MV-4-11 (cell line): Measurements from ENCODE around the gene OCIAD2.
"Not testable (repeated sequence)": the region's sequence is repeated elsewhere in the genome, so short reads cannot be mapped to it uniquely, and the experiment has no call there.

Experiments
- DNase-seq: peaks from one replicate; lab custom pipeline; 2025; lab: John Stamatoyannopoulos, UW

The OCIAD2 gene

GRCh38 chr4:48907706-48908477, 1.3 kb upstream of the OCIAD2 start:
- DNase-seq: no peak

- DNase-seq: no peak
These were observed 1.1 kb downstream of the OCIAD2 start for GRCh38 chr4:48905363-48906015.

GRCh38 chr4:48904541-48905142, 1.9 kb downstream of the OCIAD2 start:
- no peak for DNase-seq

- no peak for DNase-seq
These were observed 2.5 kb downstream of the OCIAD2 start for GRCh38 chr4:48904101-48904500.

GRCh38 chr4:48902266-48902665, 4.3 kb downstream of the OCIAD2 start:
- no peak for DNase-seq

GRCh38 chr4:48901196-48901595, 5.4 kb downstream of the OCIAD2 start:
- DNase-seq: no peak

GRCh38 chr4:48899950-48900349, 6.6 kb downstream of the OCIAD2 start:
- no peak for DNase-seq

GRCh38 chr4:48899432-48899749, 7.2 kb downstream of the OCIAD2 start:
- no peak for DNase-seq

GRCh38 chr4:48898733-48899431, 7.7 kb downstream of the OCIAD2 start:
- DNase-seq: peak; percentile 67

- peak; percentile 33 for DNase-seq
These were observed 9.7 kb downstream of the OCIAD2 start for GRCh38 chr4:48896845-48897244.

- DNase-seq: no peak
These were observed 15.4 kb downstream of the OCIAD2 start for GRCh38 chr4:48891028-48891619.

GRCh38 chr4:48889750-48890149, 16.8 kb downstream of the OCIAD2 start:
- DNase-seq: not testable (repeated sequence)

- DNase-seq: not testable (repeated sequence)
These were observed 24.9 kb downstream of the OCIAD2 start for GRCh38 chr4:48881646-48882045.

GRCh38 chr4:48879561-48880442, 26.8 kb downstream of the OCIAD2 start:
- DNase-seq: no peak

GRCh38 chr4:48877827-48878535, 28.6 kb downstream of the OCIAD2 start:
- no peak for DNase-seq

- DNase-seq: not testable (repeated sequence)
These were observed 41.9 kb downstream of the OCIAD2 start for GRCh38 chr4:48864696-48865095.

GRCh38 chr4:48863728-48864127, 42.8 kb downstream of the OCIAD2 start:
- no peak for DNase-seq

- no peak for DNase-seq
These were observed 43.9 kb downstream of the OCIAD2 start for GRCh38 chr4:48862661-48863060.

GRCh38 chr4:48862038-48862437, 44.5 kb downstream of the OCIAD2 start:
- no peak for DNase-seq

GRCh38 chr4:48858130-48858529, 48.4 kb downstream of the OCIAD2 start:
- DNase-seq: peak; percentile 62

GRCh38 chr4:48854982-48855381, 51.6 kb downstream of the OCIAD2 start:
- DNase-seq: no peak
